ENCODE measurements around the gene CLSTN2.

- TF ChIP-seq CTCF (IDR thresholded peaks at IDR 0.05) (no peak), POLR2A (IDR thresholded peaks at IDR 0.05) (no peak)
Observed at GRCh38 chr3:140472306-140473020, 537.5 kb downstream of the CLSTN2 start.
